HFFc6 (cell line): ENCODE results near the gene CDH13. TPM values are rescaled to one million over a fixed set of nuclear protein-coding genes. Genes with fewer than 3 reads are reported as not detected.

Experiments used
- DNase-seq: peaks from one replicate; pipeline ENCODE4 v3.0.0-alpha.2; 2018
- H3K27ac Mint-ChIP-seq: 2 replicates; pipeline ENCODE4 v1.8.0; 2020; ENCODE audit warnings: mild to moderate bottlenecking, mixed read lengths
- H3K27me3 Mint-ChIP-seq: 2 replicates; pipeline ENCODE4 v1.8.0; 2021; ENCODE audit warnings: mild to moderate bottlenecking, moderate library complexity, mixed read lengths; ENCODE audit not compliant: insufficient read depth
- H3K36me3 Mint-ChIP-seq: 2 replicates; pipeline ENCODE4 v1.8.0; 2021; ENCODE audit warnings: low read depth, mixed read lengths
- H3K4me1 Mint-ChIP-seq: 2 replicates; pipeline ENCODE4 v1.8.0; 2020; ENCODE audit warnings: low read depth, mixed read lengths
- H3K4me3 Mint-ChIP-seq: 2 replicates; pipeline ENCODE4 v1.8.0; 2020; ENCODE audit warnings: mild to moderate bottlenecking, moderate library complexity, mixed read lengths
- H3K9me3 Mint-ChIP-seq: 2 replicates; pipeline ENCODE4 v1.8.0; 2020; ENCODE audit warnings: mild to moderate bottlenecking, mixed read lengths
- CTCF ChIP-seq: fragments of 200-600 bp; sonication (generic); IDR thresholded peaks from 2 replicates; pipeline ENCODE4 v1.5.0; 2021; ENCODE audit warnings: antibody characterized with exemption, mild to moderate bottlenecking
- total RNA-seq, 6 experiments: library from RNA; stranded (reverse); fragmentation: NEBNext Ultra II Directional; extraction: Animal tissue kit (Norgen Biotek cat#: 25700); gene quantifications; 2 replicates in 1 of 6; 3 replicates in 5 of 6; pipeline ENCODE4 v1.2.3, GENCODE V29; 2021

Gene CDH13
- total RNA-seq, 6 experiments from 2014 or later = 3.6 to 14.7 (median 4.7) TPM

- peaks cover 3% of the 10 kb centered on the region for H3K27me3 Mint-ChIP-seq
- peaks cover 68% of the 10 kb centered on the region for H3K4me1 Mint-ChIP-seq
- no peak for DNase-seq
- TF ChIP-seq CTCF = peak; percentile 53
- H3K4me3 Mint-ChIP-seq = no peak overlapping the region
- H3K27ac Mint-ChIP-seq = no peak overlapping the region
- peaks cover 6% of the 10 kb centered on the region; the same call in 1 of the 2 replicates for H3K36me3 Mint-ChIP-seq
- no peaks in the 10 kb centered on the region for H3K9me3 Mint-ChIP-seq
Observed at GRCh38 chr16:82631701-82632685, 5.2 kb downstream of the CDH13 start.

GRCh38 chr16:82633964-82634600, 7.3 kb downstream of the CDH13 start:
- no peak overlapping the region for H3K4me3 Mint-ChIP-seq
- no peaks in the 10 kb centered on the region for H3K9me3 Mint-ChIP-seq
- no peaks in the 10 kb centered on the region; the same call in 1 of the 2 replicates for H3K27me3 Mint-ChIP-seq
- H3K4me1 Mint-ChIP-seq = peaks cover 70% of the 10 kb centered on the region
- peak overlapping the region; percentile 27; the same call in 1 of the 2 replicates for H3K27ac Mint-ChIP-seq
- no peak for DNase-seq
- peaks cover 6% of the 10 kb centered on the region; the same call in 1 of the 2 replicates for H3K36me3 Mint-ChIP-seq
- no peak for TF ChIP-seq CTCF

- Mint-ChIP-seq H3K27ac (no peak overlapping the region), H3K27me3 (no peaks in the 10 kb centered on the region; the same call in 1 of the 2 replicates), H3K36me3 (peaks cover 6% of the 10 kb centered on the region; the same call in 1 of the 2 replicates), H3K9me3 (no peaks in the 10 kb centered on the region), H3K4me3 (no peak overlapping the region), H3K4me1 (peaks cover 70% of the 10 kb centered on the region)
- no peak for DNase-seq
- no peak for TF ChIP-seq CTCF
Observed at GRCh38 chr16:82634955-82635610, 8.3 kb downstream of the CDH13 start.

GRCh38 chr16:82636485-82636884, 9.7 kb downstream of the CDH13 start:
- H3K4me3 Mint-ChIP-seq = no peak overlapping the region
- TF ChIP-seq CTCF = no peak
- peaks cover 64% of the 10 kb centered on the region for H3K4me1 Mint-ChIP-seq
- no peak for DNase-seq
- peaks cover 6% of the 10 kb centered on the region; the same call in 1 of the 2 replicates for H3K36me3 Mint-ChIP-seq
- no peaks in the 10 kb centered on the region for H3K9me3 Mint-ChIP-seq
- no peak overlapping the region for H3K27ac Mint-ChIP-seq
- H3K27me3 Mint-ChIP-seq = no peaks in the 10 kb centered on the region; the same call in 1 of the 2 replicates

GRCh38 chr16:82636958-82637357, 10.2 kb downstream of the CDH13 start:
- DNase-seq = no peak
- H3K9me3 Mint-ChIP-seq = no peaks in the 10 kb centered on the region
- no peak overlapping the region for H3K27ac Mint-ChIP-seq
- TF ChIP-seq CTCF = no peak
- H3K4me3 Mint-ChIP-seq = no peak overlapping the region
- H3K36me3 Mint-ChIP-seq = peaks cover 6% of the 10 kb centered on the region; the same call in 1 of the 2 replicates
- no peaks in the 10 kb centered on the region for H3K27me3 Mint-ChIP-seq
- peaks cover 62% of the 10 kb centered on the region for H3K4me1 Mint-ChIP-seq
